WERI-Rb-1 (cell line): ENCODE results near the gene NR1D2.
"Not testable (repeated sequence)": the region's sequence is repeated elsewhere in the genome, so short reads cannot be mapped to it uniquely, and the experiment has no call there.

Experiments
- DNase-seq: peaks from one replicate; pipeline ENCODE4 v3.0.0-alpha.2; 2020
- H3K27ac ChIP-seq: fragments of 250-450 bp; sonication (Bioruptor Pico); 2 replicates; pipeline ENCODE4 v1.5.1; 2020; ENCODE audit warnings: mild to moderate bottlenecking, moderate library complexity
- H3K27me3 ChIP-seq: fragments of 250-450 bp; sonication (Bioruptor Pico); 2 replicates; pipeline ENCODE4 v1.5.1; 2021; ENCODE audit warnings: mild to moderate bottlenecking, low read depth, moderate library complexity; ENCODE audit not compliant: insufficient read depth, severe bottlenecking
- H3K36me3 ChIP-seq: fragments of 250-450 bp; sonication (Bioruptor Pico); 2 replicates; pipeline ENCODE4 v1.5.1; 2020; ENCODE audit warnings: mild to moderate bottlenecking, moderate library complexity
- H3K4me3 ChIP-seq: 2 replicates; pipeline ENCODE4 v1.5.1; 2011; ENCODE audit warnings: low read depth, mild to moderate bottlenecking, control low read depth, low read length
- H3K9me3 ChIP-seq: fragments of 250-450 bp; sonication (Bioruptor Pico); 2 replicates; pipeline ENCODE4 v1.5.1; 2021; ENCODE audit warnings: mild to moderate bottlenecking, moderate library complexity; ENCODE audit not compliant: severe bottlenecking
- TF ChIP-seq, protein P1 (sequence below): IDR thresholded peaks from 2 replicates; pipeline ENCODE4 v1.5.1; 2011; ENCODE audit warnings: low read depth, mild to moderate bottlenecking, control low read depth, inconsistent platforms, low read length

NR1D2 gene

DNA sequence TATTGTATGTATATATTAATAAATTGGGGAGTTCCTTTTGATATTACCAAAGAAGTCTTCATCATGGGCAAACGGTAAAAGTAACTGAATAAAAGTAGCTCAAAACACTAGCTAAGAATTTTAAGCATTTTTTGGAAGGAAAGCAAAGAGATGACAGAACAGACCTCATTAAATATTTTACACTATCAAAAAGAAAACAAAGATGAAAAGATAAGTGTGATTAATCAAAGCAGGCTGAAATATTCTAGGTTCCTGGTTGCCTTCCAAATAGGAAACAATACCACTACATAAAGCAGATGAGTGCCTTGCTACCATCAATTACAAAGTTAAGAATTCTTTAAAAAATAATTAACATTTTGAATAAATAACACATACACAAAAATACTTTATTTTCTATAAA is 31.9 kb upstream of the NR1D2 start:
- TF ChIP-seq, protein P1, sequence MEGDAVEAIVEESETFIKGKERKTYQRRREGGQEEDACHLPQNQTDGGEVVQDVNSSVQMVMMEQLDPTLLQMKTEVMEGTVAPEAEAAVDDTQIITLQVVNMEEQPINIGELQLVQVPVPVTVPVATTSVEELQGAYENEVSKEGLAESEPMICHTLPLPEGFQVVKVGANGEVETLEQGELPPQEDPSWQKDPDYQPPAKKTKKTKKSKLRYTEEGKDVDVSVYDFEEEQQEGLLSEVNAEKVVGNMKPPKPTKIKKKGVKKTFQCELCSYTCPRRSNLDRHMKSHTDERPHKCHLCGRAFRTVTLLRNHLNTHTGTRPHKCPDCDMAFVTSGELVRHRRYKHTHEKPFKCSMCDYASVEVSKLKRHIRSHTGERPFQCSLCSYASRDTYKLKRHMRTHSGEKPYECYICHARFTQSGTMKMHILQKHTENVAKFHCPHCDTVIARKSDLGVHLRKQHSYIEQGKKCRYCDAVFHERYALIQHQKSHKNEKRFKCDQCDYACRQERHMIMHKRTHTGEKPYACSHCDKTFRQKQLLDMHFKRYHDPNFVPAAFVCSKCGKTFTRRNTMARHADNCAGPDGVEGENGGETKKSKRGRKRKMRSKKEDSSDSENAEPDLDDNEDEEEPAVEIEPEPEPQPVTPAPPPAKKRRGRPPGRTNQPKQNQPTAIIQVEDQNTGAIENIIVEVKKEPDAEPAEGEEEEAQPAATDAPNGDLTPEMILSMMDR = no peak
- no peaks in the 10 kb centered on the region for H3K27me3 ChIP-seq
- no peak overlapping the region for H3K4me3 ChIP-seq
- no peak for DNase-seq
- H3K27ac ChIP-seq = no peak overlapping the region
- peaks cover 41% of the 10 kb centered on the region for H3K36me3 ChIP-seq
- H3K9me3 ChIP-seq = no peaks in the 10 kb centered on the region

DNA sequence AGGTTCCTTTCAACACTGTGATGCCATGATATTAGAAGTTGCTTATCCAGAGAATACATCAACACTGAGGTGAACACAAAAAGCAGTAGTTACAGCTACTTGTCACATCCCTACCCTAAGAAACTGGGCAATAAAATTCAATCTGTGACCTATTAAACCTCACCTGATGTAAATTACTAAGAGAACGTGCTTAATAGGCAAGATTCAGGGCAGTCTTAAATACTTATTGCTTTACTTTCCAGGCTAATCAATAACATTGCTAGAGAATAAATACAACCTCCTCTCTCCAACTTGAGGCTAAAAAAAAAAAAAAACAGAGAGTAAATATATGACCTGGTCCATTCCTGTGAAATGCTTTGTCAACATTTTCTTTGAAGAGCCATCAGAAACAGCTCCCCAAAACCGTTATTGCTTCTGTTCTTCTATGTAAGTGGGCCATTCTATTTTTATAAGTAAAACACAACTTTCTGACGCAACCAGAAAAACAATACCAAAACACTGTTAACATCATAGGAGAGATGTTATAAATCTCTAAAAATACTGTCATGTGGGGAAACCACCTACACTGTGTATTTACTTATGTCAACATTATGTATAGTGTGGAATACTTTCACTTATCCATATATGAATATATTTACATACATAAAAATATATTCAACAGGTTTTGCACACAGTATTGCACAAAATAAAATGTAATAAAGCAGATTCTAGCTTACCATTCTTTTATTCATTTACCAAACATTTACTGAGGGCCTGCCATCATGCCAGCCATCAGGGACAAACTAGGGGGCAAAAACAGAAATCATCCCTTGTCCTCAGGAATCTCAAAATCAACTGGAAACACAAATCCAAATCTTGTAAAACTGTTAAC is 31.0 kb upstream of the NR1D2 start:
- no peak overlapping the region for H3K4me3 ChIP-seq
- peaks cover 47% of the 10 kb centered on the region for H3K36me3 ChIP-seq
- H3K27ac ChIP-seq = no peak overlapping the region
- DNase-seq = no peak
- no peaks in the 10 kb centered on the region for H3K9me3 ChIP-seq
- TF ChIP-seq, protein P1 = no peak
- H3K27me3 ChIP-seq = no peaks in the 10 kb centered on the region

DNA sequence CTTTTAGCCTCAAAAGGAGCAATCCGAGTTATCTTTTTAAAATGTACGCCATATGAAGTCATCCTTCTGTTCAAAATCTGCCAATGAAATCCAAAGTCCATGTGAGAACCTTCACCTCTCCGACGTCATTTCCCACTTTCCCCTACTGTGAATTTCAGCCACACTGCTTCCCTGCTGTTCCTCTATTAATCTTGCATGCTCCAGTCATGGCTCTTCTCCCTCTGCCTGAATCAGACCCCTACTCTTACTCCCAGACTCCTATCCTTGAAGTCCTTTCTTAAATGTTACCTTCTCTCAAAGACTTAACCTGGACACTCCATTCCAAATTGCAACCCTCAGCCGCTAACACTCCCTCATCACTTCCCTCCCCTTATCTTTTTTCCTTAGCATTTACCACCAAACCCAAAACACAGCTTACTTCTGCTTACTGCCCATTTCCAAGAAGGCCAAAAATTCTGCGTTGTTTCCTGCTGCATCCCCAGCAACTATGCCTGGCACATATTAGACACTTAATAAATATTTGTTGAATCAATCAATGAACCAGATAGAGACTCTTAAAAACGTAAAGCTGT is 29.5 kb upstream of the NR1D2 start:
- peaks cover 51% of the 10 kb centered on the region for H3K36me3 ChIP-seq
- TF ChIP-seq, protein P1 = no peak
- H3K9me3 ChIP-seq = no peaks in the 10 kb centered on the region
- no peak overlapping the region; the same call in 1 of the 2 replicates for H3K27ac ChIP-seq
- H3K4me3 ChIP-seq = peak overlapping the region; percentile 57
- no peak for DNase-seq
- no peaks in the 10 kb centered on the region for H3K27me3 ChIP-seq

DNA sequence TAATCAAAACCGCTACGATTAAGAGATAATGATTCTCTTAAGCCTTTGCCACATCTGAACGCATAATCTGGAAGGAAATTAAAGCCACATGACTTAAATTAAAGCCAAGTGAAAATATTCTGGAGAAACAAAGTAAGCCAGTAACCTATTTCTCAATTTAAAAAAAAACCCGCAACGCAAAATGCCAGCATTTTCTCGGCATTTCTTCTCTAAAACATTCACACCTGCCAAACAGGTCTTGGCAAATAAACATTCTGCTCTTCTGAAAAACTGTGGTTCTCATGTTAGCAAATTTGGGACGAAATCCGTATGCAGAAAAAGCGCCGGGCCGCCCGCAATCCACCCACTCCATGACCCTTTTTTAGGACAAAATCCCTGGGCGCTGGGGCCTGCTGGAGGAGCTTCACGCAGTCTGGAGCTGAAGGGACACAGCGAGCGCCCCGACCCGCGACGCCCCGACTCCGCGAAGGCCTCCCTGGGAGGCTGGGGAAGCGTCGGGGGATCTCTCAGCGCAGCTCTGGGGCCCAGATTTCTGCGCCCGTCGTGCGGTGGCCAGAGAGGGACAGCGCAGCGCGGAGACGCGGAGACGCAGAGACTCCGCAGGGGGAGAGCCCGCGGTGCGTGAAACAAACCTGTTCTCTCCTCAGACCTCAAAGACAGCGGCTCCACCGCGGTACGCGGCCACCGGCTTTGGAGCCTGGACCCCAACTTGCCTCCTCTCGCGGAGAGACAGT is 28.8 kb upstream of the NR1D2 start:
- Histone ChIP-seq H3K9me3 (no peaks in the 10 kb centered on the region), H3K27ac (peak overlapping the region; percentile 91), H3K36me3 (peaks cover 51% of the 10 kb centered on the region), H3K27me3 (no peaks in the 10 kb centered on the region), H3K4me3 (peak overlapping the region; percentile 57)
- TF ChIP-seq, protein P1 = no peak
- no peak for DNase-seq

DNA sequence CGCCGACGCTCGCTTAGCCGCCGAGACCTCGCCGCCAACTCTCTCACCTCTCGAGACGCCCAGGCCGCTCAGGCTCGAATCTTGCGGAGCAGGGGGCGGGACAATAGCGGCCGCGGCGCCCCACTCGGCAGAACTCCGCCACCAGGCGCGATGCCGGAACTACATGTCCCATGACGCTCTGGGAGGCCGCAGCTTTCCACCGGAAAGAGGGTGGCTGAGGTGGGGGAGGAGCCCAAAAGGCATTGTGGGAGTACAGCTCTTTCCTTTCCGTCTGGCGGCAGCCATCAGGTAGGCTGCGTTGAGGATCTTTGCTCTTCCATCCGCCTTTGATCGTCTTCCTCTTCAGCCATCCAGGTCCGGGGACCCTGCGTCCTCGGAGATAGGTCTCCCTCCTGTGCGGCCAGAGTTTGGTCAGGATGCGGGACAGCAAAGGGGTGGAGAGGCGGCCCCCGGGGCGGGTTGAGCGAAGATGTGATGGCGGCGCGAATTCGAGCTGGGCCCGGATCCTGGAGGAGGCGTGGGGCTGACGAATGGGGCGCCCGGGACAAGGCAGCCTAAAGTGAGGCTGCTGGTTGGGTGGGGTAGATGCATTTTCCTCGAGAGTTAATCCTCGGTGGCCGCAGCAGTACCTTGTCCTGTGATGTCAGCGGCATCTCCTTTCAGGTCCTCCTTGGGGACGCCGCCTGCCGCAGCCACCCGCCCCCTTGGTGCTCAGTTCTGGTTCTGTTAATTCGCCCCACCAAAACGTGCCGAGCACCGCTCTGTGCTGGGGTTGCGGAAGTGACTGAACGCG is 28.0 kb upstream of the NR1D2 start, which contains the start of the genes NKIRAS1 and RPL15:
Gene NKIRAS1, minus strand, starts transcription at position 105 of the 793 bp plus-strand sequence. CDS start 6,086 bp downstream, outside the sequence.
Gene RPL15, plus strand, starts transcription at position 247 of the 793 bp plus-strand sequence. CDS start 728 bp downstream, outside the sequence.
- H3K27me3 ChIP-seq = no peaks in the 10 kb centered on the region
- peak within 1 kb of the TSS; percentile 91 for H3K27ac ChIP-seq
- TF ChIP-seq, protein P1 = no peak
- H3K9me3 ChIP-seq = no peaks in the 10 kb centered on the region
- H3K4me3 ChIP-seq = peak within 1 kb of the TSS; percentile 57
- peak; percentile 98 for DNase-seq
- peaks cover 51% of the 10 kb centered on the region for H3K36me3 ChIP-seq

DNA sequence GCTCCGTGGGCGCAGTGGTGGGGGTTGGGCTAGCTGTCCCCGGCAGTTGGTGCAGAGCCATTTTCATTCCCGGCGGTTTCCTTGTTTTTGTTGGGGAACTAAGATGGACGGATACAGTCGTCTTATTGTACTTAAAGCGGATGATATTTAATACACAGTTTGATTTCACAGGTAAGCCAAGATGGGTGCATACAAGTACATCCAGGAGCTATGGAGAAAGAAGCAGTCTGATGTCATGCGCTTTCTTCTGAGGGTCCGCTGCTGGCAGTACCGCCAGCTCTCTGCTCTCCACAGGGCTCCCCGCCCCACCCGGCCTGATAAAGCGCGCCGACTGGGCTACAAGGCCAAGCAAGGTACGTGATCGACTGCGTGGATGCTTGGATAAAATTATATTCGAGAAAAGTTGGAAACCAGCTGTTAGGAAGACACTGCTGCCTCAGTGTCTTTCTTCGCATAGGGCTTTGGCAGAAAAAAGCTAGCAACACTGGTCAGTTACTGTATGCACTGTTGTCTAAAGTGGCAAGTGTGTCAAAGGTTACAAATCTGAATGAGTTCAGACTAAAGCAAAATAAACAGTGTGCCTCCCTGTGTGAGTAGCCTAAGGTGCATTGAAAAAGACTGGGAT is 27.3 kb upstream of the NR1D2 start:
- H3K4me3 ChIP-seq = peak overlapping the region; percentile 57
- not testable (repeated sequence) for H3K27me3 ChIP-seq, H3K9me3 ChIP-seq, DNase-seq
- peaks cover 51% of the 10 kb centered on the region for H3K36me3 ChIP-seq
- peak overlapping the region; percentile 91 for H3K27ac ChIP-seq

DNA sequence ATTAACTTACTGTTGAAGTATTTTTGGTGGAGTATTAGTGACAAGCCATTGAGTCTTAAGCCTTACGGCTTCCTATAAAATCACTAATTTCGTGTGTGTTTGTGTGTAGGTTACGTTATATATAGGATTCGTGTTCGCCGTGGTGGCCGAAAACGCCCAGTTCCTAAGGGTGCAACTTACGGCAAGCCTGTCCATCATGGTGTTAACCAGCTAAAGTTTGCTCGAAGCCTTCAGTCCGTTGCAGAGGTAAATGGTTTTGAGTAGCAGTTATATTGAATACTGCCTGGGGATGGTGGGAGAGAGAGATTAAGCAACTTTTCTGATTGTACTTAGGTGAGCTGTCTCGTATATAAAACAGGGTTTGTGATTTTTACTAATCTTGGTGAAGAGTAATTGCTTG is 26.8 kb upstream of the NR1D2 start:
- not testable (repeated sequence) for H3K27me3 ChIP-seq
- peaks cover 51% of the 10 kb centered on the region for H3K36me3 ChIP-seq

More for the DNA sequence above, 26.8 kb upstream of the NR1D2 start:
- not testable (repeated sequence) for H3K9me3 ChIP-seq, H3K27ac ChIP-seq, DNase-seq
- H3K4me3 ChIP-seq = peak overlapping the region; percentile 57
